RKO (cell line): ENCODE measurements around the gene MAPKAPK3.

Source experiments
- DNase-seq: peaks from one replicate; pipeline ENCODE4 v3.0.0-alpha.2; 2016; ENCODE audit warnings: low spot score

Gene MAPKAPK3

GRCh38 chr3:50689558-50689957 is 72.6 kb downstream of the MAPKAPK3 start:
- no peak for DNase-seq

GRCh38 chr3:50695031-50695430 is 78.1 kb downstream of the MAPKAPK3 start:
- no peak for DNase-seq

- no peak for DNase-seq
These were observed 79.3 kb downstream of the MAPKAPK3 start for GRCh38 chr3:50696276-50696675.

- DNase-seq: no peak
These were observed 81.3 kb downstream of the MAPKAPK3 start for GRCh38 chr3:50698269-50698668.
